Endometrium (tissue), 2 donors: ENCODE data around the gene MAP7.

Source experiments
- FAIRE-seq: peaks from 2 replicates; lab custom pipeline; 2012; peaks lifted over from hg19 to GRCh38; lab: Jason Lieb, UNC
- donor health status: control.
- donor health status: control.

MAP7 gene

GRCh38 chr6:136563386-136564152 is 13.3 kb upstream of the MAP7 start:
- FAIRE-seq, result no peak

GRCh38 chr6:136562211-136562610 is 12.0 kb upstream of the MAP7 start:
- no peak for FAIRE-seq

DNA sequence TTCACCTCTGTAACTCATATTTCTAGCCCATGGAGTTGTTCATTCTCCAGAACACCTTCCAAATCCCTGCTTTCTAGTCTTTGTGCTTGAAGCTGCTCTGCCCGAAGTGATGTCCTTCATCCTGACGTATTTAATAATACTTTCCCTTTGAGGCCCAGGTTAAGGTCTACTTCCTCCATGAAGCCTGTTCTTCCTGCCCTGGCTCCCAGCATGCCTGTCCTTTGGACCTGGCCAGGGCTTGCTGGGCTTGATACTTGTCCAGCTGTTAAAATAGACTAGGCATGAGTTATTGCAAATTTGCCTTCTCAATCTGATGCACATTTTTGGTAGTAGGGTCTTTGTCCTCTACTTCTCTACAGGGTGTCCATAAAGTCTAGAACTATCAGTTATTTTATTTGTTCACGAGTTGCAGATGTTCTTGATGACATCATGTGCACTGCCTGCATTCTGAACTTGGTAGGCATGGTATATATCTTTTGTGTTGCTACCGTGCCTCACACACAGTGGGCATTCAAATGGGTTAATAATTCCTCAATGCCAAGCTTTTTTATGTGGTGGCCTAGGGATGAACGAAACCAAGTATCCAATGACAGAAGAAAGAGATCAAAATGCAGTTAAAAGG is 3.1 kb upstream of the MAP7 start:
- no peak for FAIRE-seq

- no peak for FAIRE-seq
These were observed 1.8 kb upstream of the MAP7 start for GRCh38 chr6:136552054-136552453.

GRCh38 chr6:136551103-136551502 is 881 bp upstream of the MAP7 start:
- FAIRE-seq, result no peak

- FAIRE-seq, result no peak
These were observed 235 bp downstream of the MAP7 start for GRCh38 chr6:136550045-136550329.

- no peak for FAIRE-seq
These were observed 750 bp downstream of the MAP7 start for GRCh38 chr6:136549300-136550044.

DNA sequence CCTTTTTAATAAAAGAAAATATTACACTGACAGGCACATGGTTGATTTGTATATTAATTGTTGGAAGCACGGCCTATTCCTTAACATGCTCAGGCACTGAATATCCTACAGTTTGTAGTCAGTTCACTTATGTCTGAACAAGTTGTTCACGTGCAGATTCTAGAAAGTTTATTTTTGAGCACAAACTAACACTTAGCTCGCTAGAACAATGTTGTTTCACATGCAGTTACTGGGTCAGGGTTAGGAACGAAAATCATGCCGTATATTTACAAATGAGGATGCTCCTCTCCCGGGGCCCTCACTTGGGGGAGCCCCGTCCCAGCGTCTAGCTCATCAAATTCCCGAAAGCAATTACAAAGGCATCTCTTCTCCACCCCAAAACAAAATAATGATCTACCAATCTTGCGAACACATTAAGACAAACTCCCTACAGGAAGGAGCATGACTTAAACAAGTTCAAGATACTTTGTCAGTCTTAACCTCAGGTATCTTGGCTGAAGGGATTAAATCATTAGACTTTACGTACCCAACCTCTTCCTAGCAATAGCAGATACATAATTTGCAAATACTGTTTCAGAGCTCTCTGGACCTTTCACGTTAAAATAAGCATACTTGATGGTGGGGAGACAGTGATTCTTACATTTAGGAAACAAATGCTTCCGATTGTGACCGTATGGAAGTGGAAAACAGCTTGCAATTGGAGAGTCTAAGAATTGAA is 1.5 kb downstream of the MAP7 start:
- no peak for FAIRE-seq

- no peak for FAIRE-seq
These were observed 2.4 kb downstream of the MAP7 start for GRCh38 chr6:136547871-136548270.

DNA sequence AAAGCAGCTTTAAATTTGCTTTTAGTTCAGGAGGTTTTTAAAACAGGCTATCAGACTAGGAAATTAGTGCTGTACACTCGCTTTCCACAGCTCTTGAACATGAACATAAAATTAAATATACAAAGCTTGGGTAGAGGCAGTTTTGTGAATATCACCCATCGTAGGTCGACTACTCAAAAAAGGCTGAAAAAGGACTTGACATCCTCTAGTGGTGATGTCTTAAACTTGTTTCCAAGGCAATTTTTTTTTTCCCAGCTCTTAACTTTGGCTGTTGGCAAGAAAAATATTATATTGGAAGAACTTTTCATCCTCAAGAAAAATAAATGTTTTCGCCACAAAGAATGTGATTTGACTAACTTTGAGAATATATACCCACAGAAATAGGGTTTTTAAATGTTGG is 2.9 kb downstream of the MAP7 start:
- no peak for FAIRE-seq

- no peak for FAIRE-seq
These were observed 3.9 kb downstream of the MAP7 start for GRCh38 chr6:136546331-136546730.

- FAIRE-seq, result no peak
These were observed 5.9 kb downstream of the MAP7 start for GRCh38 chr6:136544326-136544725.

- FAIRE-seq, result no peak
These were observed 8.8 kb downstream of the MAP7 start for GRCh38 chr6:136541395-136541794.

- no peak for FAIRE-seq
These were observed 10.1 kb downstream of the MAP7 start for GRCh38 chr6:136539967-136540652.

DNA sequence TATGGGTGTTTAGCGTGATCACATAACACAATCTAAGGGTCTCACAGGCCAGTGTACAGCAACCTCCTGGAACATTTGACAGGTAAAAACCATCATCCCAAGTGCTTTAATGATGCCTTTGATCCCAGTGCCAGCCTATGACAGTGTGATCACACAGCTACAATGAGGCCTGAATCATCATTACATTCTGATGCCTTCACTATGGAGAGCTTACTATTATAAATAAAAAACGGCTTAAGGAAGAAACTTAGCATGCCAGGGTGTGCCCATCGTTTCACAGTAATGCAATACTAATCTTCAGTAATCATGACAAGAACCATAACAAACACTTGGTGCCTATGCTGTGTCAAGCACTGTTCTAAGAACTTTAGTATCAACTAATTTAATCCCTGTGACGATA is 11.4 kb downstream of the MAP7 start:
- no peak for FAIRE-seq

DNA sequence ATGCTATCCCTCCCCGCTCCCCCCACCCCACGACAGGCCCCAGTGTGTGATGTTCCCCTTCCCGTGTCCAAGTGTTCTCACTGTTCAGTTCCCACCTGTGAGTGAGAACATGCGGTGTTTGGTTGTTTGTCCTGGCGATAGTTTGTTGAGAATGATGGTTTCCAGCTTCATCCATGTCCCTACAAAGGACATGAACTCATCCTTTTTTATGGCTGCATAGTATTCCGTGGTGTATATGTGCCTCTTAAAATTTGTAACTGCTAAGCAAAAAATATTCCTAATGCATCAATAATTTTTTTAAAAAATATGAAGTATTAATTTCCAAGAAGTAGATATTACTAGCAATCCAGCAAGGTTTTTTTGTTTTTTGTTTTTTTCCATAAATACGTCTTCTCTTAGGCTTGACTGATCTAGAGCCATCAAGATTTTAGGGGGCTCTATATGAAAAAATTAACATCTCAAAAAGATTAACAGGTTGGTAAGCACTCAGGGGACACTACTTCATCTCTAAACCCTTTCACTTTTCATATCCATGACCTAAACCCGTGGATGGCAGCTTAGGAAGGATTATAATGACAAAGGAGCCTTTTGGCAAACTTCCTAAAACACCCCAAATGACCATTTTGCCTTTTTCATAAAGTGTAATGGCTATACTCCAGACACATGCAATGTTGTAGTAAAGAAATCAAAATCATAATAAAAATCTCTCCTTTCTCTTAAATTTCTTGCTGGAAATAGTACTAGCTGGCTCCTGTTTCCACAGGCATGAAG is 14.2 kb downstream of the MAP7 start:
- no peak for FAIRE-seq

DNA sequence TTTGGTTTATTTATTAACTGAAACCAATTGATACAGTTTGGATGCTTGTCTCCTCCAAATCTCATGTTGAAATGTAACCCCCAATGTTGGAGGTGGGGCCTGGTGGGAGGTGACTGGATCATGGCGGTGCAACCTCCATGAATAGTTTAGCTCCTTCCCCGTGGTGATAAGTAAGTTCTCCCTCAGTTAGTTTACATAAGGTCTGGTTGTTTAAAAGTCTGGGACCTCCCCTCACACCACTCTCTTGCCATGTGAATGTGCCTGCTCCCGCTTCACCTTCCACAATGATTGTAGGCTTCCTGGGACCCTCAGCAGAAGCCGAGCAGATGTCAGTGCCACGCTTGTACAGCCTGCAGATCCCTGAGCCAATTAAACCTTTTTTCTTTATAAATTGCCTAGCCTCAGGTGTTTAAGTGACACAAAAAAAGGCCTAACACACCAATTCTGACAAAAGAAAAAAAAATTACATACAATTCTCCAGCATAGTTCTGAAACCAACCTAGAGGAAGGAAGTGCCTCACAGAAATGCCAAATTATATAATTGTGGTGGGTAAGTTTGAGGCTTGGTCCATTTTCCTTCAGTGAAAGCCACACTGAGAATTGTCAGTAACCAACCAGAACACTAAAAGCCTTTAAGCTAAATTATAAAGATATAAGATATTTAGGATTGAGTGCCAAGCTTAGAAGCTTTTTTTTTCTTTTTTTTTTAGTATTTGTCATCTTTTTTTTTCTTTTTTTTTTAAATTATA is 15.0 kb downstream of the MAP7 start:
- FAIRE-seq, result no peak

GRCh38 chr6:136534268-136534667 is 16.0 kb downstream of the MAP7 start:
- FAIRE-seq, result no peak

DNA sequence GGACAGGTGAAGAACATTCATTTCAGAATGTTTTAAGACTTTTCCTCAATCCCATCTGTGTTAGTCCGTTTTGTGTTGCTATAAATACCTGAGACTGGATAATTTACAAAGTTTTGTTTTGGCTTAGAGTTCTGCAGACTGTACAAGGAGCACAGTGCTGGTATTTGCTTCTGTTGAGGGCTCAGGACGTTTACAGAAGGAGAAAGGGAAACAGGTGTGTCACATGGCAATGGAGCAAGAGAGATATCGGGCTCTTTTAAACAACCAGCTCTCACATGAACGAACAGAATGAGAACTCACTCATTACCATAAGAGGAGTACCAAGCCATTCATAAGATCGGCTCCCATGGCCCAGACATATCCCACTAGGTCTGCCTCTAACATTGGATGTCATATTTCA is 16.7 kb downstream of the MAP7 start:
- no peak for FAIRE-seq

GRCh38 chr6:136532030-136532429 is 18.2 kb downstream of the MAP7 start:
- FAIRE-seq, result no peak

DNA sequence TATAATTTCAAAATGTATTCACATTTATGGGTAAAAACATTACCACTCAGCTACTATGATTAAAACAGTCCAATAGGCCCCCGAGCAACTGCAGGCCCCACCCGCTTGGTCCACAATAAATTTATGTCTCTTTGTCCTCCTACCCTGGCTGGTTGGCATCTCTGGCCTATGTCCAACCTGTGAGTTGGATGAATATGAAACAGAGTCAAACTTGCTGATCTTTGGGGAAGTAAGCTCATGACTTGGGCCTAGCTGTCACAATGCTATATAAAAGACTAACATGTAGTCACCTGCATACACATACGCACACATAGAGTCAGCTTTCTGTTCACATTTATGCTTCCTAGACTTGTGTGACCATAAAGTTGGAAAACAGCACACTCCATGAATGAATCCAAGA is 20.5 kb downstream of the MAP7 start:
- FAIRE-seq, result no peak
